PC-3 (cell line): ENCODE data around the gene ACKR3.

Experiments used
- EZH2 ChIP-seq: fragments of 300-600 bp; sonication (generic); IDR thresholded peaks from one replicate; pipeline ENCODE4 v1.6.1; 2017; ENCODE audit warnings: antibody characterized with exemption, mild to moderate bottlenecking, low read length; ENCODE audit not compliant: unreplicated experiment
- TF ChIP-seq, protein P1 (sequence below): fragments of 300-600 bp; sonication (generic); conservative IDR thresholded peaks from 2 replicates; pipeline ENCODE4 v1.5.1; 2017; ENCODE audit warnings: antibody characterized with exemption, low read depth, mild to moderate bottlenecking, low read length

DNA sequence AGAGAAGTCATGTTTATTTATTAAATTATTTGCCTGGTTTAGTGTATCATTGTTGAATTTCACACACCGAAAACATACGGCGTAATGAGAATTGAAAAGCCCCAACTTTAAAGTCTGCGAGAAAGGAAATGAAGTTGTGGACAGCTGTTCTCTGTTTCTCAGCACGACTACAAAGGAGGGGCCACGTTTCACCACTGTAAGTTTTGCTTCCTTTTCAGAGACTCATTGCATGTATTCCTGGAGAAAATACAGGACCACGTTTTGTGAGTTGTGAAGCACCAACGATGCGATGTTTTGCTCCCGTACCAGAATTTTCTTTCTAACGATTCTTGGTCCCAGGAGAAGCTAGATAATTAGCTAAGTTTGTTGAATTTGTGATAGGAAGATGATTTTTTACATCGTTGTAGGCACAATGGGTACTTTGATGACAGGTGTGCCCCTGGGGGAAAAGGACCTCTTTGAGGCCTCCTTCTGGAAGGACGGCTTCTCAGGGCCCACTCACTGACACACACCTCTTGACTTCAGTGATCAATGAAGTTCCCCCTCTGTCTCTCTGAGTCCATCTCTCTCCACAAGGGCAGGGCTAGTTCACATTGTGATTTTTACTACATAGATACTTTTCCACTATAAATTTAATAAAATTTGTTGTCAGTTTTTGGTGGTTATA, 23.7 kb upstream of the ACKR3 start:
- no peak for TF ChIP-seq EZH2
- TF ChIP-seq, protein P1, sequence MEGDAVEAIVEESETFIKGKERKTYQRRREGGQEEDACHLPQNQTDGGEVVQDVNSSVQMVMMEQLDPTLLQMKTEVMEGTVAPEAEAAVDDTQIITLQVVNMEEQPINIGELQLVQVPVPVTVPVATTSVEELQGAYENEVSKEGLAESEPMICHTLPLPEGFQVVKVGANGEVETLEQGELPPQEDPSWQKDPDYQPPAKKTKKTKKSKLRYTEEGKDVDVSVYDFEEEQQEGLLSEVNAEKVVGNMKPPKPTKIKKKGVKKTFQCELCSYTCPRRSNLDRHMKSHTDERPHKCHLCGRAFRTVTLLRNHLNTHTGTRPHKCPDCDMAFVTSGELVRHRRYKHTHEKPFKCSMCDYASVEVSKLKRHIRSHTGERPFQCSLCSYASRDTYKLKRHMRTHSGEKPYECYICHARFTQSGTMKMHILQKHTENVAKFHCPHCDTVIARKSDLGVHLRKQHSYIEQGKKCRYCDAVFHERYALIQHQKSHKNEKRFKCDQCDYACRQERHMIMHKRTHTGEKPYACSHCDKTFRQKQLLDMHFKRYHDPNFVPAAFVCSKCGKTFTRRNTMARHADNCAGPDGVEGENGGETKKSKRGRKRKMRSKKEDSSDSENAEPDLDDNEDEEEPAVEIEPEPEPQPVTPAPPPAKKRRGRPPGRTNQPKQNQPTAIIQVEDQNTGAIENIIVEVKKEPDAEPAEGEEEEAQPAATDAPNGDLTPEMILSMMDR = no peak
